ENCODE results near the gene NEDD4L.

Gene NEDD4L

DNA sequence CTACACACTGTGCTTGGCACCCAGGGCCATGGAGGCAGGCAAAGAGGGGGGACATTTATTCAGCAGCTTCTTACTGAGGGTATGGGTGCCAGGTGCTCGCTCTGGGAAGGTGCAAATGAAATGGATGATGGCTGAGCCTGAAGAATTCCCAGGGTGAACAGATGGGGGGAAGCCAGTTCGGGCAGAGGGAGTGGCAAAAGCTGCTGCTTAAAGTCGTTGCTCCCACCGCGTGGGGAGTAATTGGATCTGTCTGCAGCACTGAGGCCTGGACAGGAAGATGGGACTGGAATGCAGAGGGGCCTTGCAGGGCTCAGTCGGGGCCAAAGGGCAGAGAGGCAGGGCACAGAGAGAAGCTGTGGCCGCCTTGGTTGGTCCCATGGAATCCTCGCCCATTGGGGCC, 51.2 kb downstream of the NEDD4L start:
- no peak for DNase-seq (ENCODE audit: low spot score)

DNA sequence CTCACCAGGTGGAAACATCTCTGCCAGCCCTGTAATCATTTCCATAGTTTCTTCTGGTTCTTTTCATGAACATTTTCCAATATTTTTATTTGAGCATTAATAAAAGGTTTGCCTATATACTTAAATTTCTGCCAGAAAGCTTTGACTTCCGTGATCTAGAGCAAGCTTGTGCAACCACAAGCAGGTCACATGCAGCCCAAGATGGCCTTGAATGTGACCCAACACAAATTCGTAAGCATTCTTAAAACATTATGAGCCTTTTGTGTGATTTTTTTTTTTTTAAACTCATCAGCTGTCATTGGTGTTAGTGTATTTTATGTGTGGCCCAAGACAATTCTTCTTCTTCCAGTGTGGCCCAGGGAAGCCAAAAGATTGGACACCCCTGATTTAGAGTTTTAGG, 51.6 kb downstream of the NEDD4L start:
- DNase-seq (ENCODE audit: low spot score), result no peak

DNA sequence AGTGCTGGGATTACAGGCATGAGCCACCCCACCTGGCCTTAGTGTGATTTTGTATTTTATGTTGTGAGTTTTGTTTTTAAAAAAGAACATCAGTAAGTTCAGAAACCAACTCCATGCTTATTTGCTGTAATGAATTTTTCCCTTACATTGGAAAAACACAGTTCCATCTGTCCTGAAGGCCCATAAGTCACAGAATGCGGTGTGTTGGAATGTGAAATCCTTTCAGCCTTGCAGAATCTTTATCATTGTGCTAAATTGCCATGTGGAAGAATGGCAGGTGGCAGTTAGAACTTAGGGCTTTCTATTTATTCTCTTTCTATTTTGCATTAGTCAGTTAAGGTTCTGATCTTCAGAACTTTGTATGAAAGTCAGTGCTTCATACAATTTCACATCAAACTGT, 52.6 kb downstream of the NEDD4L start:
- DNase-seq (ENCODE audit: low spot score), result no peak

DNA sequence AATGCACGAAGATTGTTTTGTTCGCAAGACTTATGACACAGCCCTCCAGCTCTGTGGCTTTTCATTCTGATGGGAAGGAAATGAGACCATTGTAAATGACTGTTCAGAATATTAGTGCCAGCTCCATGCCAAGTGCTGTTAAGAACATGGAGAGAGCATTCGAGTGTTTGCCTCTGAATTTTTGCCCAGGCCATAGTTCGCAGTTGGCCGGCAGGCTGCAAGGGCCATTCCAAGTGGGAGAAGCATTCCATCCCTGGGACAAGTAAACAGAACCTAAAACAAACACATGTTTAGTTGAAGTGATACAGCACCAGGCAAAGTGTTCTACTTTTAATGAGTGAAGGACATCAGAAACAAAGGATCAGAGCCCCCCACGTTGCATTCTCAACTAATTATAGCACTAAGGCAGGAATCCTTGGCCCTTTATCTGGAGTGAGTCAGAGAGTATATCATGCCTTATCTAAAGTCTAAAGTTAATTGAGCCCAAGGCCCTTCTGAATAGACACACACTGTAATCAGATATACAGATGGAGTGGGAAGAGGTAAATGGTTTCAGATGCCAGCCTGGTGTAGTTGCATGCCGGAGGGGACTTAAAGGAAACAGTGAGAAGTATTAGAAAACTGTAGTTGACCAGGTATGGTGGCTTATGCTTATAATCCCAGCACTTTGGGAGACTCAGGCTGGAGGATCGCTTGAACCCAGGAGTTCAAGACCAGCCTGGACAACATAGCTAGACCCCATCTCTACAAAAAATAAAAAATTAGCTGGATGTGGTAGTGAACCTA, 53.3 kb downstream of the NEDD4L start:
- DNase-seq (ENCODE audit: low spot score), result no peak

DNA sequence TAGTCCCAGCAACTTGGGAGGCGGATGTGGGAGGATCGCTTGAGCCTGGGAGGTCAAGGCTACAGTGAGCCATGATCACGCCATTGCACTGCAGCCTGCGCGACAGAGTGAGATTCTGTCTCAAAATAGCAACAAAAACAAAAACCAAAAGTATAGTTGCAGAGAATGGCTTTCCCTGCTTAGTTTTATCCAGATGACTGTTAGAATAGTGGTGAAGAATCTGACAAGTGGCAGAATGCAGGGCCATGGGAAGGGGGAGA, 53.8 kb downstream of the NEDD4L start:
- no peak for DNase-seq (ENCODE audit: low spot score)

DNA sequence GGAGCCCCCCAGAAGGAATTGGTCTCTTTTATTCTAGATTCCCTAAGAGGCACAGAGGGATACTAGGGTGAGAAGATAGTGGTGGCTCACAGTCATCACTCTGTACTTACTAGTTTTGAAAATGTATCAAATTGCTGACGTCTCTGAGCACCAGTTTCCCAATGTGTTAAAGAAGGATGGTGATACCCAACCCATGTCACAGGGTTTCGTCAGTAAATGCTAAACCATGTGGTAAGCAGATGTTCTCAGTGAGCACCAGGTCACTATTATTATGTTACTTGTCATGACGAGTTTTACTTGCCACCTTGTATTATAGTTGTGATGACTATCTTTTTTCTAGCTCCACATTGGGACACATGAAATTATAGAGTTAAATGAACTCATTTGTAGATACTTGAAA, 54.7 kb downstream of the NEDD4L start:
- no peak for DNase-seq (ENCODE audit: low spot score)

DNA sequence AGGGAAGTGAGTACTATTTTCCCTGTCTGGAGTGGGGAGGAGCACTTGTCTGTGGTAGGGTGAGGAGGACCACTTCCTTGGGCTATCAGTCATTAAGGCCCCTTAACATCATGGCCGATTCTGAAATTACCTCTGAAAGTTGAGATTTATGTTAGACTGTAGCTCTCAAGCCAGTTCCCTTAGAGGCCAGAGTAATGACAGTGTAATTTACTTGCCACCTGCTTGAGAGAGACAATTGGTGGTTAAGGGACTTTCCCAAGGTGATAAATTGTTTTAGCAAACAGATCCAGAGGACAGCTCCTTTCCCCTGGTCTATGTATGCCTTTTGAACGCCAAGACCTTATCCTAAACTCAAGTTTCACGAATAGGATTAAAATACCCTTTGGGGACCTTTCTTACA, 56.1 kb downstream of the NEDD4L start:
- DNase-seq (ENCODE audit: low spot score), result no peak

DNA sequence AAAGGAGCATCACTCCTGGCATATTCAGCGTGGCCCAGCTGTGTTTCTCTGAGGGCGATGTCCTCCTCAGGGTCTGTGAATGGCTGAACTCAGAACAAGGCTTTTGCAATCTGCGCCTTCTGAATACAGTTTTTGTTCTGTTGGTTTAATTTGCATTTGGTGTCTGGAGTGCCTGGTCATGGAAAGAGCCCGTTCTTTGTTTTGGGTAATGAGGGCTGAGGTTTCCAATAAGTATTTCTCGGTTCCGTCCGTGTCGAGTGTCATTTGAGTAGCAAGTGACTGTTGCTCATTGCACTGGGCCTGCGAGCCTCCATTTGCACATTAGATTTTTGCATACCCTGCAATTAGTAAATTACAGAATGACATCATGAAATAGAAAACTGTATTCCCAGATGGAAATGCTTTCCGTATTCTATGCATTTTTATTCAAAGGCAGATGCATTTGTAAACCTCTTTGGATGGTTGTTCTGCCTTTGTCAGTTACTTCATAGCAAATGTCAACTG, 57.3 kb downstream of the NEDD4L start:
- no peak for DNase-seq (ENCODE audit: low spot score)

DNA sequence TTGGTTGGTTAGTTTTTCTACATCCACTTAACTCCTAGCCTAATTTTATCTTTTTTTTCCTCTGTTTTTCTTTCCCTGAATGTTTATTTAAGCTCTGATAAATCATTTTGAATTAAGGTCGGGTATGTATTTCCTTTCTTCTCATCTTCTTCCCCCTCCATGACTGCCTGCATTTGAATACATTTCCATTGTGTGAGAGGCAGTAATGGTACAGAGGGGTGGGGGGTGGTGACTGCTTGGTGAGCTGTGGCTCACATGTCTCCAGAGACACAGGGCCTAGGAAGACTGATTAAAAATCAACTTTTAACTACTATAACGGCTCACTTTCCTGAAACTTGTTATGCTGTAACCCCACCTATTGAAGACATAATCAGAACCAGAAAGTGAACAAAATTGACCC, 58.0 kb downstream of the NEDD4L start:
- DNase-seq (ENCODE audit: low spot score), result no peak

DNA sequence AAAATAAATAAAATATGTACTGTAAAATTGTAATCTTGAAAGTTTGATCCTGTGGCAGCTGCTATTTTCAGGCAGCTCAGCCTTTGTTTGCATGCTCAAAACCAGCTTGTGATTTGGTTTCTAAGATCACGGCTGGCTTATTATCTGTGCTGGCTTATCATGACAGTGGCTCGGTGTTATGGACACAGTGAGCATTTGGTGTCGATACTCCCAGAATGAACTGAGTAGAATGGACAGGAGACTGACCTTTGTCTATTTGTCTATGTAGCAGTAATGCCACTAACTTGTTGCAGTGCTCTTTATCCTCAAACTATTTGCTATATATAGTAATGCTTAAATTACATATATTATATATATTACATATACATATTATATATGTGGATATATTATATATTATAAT, 58.8 kb downstream of the NEDD4L start:
- no peak for DNase-seq (ENCODE audit: low spot score)

DNA sequence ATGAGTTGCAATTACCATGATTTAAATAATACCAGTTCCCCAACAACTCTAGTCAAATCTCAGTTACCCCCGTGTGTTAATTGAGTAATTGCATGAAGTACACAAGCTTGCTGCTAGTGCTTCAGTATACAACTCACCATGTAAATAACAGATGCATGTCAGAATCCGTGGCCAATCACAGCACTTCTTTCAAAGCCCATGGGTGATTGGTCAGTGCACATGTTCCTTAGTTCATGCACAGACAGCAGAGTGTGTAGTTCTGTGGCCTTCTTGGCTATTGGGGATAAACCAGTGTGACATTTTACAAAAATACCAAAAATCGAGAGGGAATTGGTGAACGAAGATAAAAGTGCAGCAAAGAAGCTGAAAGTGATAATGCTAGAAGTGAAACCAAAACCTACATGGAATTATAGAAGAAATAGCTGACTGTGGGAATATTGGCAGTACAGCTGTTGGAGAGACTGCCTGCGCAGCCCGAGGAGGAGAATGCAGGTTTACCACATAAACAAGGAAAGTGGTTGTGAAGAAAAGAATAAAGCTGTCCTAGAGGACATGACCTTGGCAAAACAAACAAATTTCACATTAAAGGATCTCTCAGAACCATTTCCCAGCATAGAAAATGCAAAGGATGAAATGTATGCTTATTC, 59.4 kb downstream of the NEDD4L start:
- no peak for DNase-seq (ENCODE audit: low spot score)

DNA sequence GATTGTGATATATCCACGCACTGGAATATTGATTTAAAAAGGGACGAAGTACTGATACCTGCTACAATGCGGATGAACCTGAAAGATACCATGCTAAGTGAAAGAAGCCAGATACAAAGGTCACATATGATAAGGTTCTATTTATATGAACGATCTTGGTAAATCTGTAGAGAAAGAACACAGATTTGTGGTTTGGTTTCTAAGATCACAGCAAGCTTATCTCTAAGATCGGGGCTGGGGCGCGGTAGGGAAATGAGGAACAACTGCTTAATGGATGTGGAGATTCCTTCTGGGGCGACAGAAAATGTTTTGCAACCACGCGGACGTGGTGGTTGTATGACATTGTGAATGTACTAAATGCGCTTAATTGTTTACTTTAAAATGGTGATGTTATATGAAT, 60.1 kb downstream of the NEDD4L start:
- no peak for DNase-seq (ENCODE audit: low spot score)

DNA sequence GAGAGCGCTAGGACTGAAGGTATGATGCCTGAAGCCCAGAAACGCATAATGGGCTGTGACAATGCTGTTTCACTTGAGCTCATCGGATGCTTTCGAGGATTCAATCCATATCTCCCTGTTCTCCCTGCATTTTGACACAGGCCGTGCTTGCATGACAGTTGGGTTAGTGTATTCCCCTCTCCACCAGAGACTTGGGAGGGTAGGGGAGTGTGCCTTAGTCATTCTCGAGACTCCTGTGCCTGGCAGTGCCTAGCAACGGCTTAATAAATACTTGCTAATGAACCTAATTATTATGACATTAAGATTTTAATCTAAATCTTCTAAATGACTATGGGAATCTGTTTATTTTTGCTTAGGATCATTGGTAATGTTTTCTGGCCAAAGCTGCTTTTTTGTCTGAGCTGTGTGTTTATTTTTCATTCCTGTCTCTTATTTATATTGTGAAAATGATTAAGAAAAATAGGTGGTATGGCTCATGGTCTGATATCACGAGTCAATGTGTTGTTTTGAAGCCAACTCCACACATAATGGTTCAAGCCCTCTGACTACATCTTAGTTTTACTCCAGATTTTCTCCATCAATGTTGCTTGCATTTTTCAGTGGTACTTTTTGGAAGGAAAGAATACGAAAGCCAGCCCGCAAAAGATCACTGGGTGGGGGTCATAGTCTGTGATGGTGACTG, 61.3 kb downstream of the NEDD4L start:
- DNase-seq (ENCODE audit: low spot score), result no peak

DNA sequence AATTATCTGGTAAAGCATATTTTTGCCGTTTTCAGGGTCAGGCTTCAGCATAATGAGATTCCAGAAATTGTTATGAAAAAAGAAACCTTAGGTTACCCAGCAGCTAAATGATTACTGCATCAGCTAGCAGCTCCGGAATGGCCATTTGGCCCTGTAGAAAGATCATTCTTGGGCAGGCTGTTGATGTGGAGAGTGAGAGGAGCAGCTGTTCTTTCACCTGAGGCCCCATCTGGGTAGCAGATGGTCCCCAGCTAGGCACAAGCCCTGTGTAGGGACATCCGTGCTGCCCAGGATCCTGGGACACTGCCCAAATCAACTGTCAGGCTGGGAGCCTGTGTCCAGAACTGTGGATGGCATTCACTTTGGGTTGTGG, 61.8 kb downstream of the NEDD4L start:
- no peak for DNase-seq (ENCODE audit: low spot score)

DNA sequence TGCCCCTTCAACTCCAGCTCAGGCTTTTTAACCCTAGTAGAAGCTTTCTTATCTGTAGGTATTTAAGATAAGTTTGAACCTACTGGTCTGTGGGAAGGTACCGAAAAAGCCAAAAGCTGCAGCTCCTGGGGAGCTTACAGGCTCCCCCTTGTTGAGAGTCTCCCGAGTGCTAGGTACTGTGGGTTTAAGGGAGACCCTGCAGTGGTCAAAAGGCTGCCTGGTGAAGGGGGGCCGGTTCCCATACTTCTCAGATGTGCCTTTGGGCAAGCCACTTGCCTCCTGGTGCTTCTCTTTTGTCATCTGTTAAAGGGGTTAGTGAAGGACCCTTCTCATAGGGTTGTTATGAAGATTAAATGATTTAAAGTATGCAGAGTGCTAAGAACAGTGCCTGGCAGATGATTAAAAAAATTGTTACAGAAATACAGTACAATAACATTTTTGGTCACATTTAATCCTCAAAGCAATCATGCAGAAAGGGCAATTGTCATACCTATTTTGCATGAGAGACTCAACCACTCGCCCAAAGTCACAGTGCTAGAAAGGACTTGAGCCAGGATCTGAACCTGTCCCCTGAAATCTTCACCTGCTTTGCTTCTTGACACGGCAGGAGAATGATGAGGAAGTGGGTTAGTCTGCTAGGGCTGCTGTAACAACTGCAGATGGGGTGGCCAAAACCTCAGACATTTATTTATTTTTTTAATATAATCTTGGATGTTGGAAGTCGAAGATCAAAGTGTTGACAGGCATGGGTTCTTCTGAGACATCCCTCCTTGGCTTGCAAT, 62.5 kb downstream of the NEDD4L start:
- no peak for DNase-seq (ENCODE audit: low spot score)

DNA sequence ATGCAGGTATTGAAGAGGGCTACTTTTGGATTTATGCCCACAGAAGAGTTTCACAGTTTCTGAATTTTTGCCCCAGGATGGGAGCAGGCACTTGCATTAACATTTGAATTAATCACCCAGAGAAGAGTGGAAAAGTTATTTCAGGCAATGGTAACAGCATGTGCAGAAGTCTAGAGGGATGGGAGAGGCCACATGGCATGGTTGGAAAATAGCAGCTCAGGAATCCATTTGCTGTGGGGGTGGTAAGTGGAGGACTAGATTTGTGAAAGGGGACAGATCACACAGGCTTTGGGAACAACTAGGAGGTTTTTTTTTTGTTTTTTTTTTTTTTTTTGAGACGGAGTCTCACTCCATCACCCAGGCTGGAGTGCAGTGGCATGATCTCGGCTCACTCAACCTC, 65.2 kb downstream of the NEDD4L start:
- DNase-seq (ENCODE audit: low spot score), result no peak

DNA sequence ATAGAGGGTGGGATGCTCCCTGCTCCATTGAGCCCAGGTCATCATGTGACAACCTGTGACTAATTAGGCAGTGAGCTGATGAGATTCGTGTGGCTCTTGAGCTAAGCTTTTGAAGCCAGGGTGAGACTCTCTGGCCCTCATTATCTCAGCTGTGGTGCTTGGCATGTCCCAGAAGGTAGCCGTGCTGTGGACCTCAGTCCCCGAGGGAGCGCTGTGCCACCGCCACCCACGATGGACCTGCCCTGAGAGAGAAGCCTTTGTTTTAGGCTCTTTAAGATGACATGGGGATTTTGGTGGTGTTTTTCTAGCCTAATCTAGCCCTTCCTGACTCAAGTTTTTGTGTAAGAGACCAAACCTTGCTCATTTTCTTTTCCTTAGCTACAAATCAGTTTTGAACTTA, 66.4 kb downstream of the NEDD4L start:
- DNase-seq (ENCODE audit: low spot score), result no peak

DNA sequence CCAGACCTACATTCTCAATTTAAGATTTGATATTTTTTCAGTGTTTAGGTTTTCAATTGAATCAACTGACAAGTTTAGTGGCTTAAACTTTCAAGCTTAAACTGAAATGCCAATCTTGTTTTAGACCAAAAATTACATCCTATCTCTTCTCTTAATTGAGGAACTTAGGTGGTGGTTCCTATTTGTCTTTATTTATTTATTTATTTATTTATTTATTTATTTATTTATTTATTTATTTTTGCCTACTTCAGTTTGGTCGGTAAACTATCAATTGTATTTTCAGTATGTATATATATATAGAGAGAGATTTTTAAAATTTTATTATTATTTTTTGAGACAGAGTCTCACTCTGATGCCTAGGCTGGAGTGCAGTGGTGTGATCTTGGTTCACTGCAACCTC, 68.1 kb downstream of the NEDD4L start:
- DNase-seq (ENCODE audit: low spot score), result no peak

DNA sequence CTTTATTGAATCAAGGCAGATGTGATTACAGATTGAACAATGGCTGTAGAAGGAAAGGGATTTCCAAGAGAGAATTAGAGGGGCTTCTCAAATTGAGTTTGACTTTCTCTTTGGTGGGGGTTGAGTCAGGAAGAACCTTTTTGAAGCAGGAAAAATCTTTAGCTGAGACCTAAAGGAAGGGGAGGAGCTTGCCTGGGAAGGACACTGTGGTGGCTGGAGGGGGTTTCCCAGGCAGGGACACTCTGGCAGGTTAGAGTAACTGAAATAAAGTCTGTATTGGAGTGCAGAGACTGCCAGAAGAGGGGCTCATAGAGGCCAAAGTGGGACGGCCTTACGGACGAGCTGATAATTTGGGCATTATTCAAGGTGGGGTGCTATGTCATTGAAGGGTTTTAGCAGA, 69.3 kb downstream of the NEDD4L start:
- no peak for DNase-seq (ENCODE audit: low spot score)

DNA sequence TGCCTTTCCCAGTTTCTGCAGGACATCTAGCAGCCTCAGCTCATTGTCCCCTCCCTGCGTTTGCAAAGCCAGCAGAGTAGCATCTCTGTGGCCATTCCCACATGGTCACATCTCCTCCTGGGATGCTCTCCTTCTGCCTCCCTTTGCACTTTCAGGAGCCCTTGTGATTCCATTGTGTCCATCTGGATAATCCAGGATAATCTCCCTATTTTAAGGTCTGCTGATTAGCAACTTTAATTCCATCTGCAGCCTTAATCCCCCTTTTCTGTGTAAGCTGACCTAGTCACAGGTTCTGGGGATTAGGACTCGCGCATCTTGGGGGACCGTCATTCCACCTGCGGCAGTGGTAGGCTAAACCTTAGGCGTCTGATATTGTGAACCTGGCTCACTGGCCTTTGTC, 70.7 kb downstream of the NEDD4L start:
- DNase-seq (ENCODE audit: low spot score), result no peak

DNA sequence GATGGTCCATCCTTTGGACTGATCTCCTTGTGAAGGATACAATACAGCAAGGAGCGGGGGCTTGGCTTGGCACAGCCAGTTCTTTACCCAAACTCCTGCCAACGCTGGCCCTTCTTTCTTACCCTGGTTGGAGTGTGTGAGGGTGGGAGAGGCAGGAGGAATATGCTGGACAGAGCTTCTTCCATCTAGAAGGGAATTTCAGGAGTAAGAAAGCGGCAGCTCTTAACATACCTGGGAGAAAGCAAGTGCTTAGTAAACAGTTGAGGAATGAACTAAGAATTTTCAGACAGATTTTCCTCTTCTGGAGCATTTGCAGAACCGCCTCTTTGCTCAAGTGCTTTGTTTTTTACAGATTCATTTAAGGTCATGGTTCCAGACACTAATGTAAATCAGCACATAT, 72.8 kb downstream of the NEDD4L start:
- DNase-seq (ENCODE audit: low spot score), result no peak

DNA sequence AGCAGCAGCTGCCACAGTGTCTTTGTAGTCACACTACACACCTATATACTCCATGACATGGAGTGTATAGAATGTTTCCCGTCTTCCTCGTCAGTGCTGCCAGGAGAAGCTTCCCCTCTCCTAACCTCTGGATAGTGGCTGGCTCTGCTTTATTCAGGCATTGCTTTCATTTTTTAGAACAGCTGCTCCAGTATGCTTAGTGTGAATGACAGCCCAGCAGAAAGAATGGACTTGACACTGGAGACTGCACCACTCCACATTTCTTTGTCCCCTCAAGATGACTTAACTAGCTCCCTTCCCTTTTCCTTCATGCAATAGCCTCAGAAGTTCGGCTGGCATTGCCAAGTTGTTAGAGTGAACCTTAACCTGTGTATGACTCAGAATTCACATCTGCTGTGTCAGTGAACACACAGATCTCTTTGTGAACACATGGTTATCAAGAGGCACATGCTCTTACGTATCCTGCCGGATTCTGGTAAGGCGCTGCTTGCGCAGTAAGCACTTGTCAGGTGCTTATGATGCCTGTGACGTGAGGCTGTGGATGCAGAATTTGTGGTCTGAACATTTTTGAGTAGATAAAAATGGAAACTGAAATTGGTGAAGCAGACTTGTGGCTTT, 73.9 kb downstream of the NEDD4L start:
- no peak for DNase-seq (ENCODE audit: low spot score)

Data from iPS-NIHi11 (cell line).